HG03060 (cell line): ENCODE data around the gene OCA2.
"Not testable (repeated sequence)": the region's sequence is repeated elsewhere in the genome, so short reads cannot be mapped to it uniquely, and the experiment has no call there.

Experiments
- ATAC-seq: cut with Tn5 transposase; IDR thresholded peaks from one replicate; pipeline ENCODE4 v1.9.1; 2021; ENCODE audit warnings: low read depth, moderate number of reproducible peaks; ENCODE audit not compliant: unreplicated experiment

Gene OCA2

DNA sequence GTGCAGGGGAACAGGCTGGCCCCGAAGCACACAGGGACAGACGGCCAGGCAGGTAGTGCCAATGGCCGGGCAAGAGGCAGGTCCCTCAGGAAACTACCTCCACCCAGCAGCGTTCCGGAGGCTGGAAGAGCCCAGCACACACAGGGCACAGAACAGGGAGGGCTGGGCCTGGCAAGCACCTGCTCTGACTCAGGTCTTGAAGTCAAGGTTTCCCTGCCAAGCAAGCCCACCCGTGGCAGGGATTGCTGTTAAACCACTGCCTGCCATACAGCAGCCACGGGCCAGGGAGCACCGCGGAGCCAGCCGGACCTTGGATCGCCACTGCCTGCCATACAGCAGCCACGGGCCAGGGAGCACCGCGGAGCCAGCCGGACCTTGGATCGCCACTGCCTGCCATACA is 22.5 kb upstream of the OCA2 start:
- ATAC-seq = not testable (repeated sequence)

DNA sequence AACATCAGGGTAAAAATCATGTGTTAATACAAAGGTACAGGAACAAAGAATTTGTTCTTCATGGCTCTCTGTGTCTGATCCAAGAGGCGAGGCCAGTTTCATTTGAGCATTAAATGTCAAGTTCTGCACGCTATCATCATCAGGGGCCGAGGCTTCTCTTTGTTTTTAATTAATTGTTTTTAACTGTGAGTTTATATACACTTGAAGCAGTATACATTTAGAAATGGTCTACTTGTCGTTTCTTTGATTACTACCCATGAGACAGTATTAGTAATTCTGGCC is 21.2 kb upstream of the OCA2 start:
- ATAC-seq = no peak

DNA sequence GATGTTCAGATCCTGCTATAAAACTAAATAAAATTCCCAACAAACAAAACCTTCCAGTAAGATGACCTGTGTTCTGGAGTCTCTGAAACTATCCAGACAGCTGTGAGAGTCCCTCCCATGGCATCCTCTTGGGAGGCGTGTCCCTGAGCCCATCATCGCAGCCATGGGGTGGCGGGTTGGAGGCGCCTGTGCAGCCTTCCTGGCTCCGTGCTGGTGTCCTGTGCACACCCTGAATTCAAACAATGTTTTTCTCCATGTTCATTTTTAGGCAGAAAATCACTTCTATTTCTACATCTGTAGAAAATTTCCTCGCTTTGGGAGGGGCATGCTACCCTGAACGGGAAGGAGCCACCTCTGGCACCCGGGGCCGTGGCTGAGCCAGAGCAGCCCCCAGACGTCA is 19.4 kb upstream of the OCA2 start:
- no peak for ATAC-seq

DNA sequence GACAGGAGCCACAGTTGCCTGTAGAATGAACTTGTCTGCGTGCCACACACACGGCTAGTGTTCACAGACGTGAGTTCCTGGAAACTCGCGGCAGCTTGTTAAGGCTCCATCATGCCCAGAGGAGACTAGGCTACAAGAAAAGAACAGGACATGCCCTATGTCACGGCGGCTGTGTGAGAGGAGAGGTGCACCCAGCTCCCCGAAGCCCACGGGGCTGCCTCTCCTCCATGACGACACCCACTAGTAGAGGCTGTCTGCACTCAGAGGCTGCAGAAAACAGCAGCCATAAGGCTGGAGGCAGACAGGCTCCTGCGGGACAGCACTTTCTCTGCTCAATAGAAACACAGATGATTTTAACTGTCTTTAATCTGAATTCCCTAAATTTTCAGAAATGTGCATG is 19.0 kb upstream of the OCA2 start:
- ATAC-seq = no peak

DNA sequence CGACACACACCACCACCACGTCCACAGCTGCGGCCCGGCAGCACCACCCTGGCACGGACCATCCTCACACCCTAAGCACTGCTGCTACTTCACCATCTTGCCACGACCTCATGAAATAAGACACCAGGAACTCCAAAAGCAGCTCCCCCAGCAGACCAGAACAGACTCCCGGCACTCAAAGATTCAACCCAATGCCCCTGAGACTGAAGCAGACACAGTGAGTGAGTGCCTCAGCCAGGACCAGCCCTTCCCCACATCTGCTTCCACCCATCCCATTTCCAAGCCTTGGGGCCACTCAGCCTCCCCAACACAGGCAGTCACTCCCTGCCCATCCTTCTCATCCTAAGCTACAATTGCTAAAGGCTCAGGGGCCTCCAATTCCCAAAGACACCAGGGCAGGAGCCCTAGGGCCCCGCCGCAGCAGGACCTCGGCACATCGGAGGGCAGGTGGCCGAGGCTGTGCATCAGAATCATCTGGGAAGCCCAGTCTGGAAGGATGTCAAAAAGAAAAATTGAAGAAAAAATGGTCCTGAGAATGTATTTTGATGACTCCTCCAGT is 18.4 kb upstream of the OCA2 start:
- no peak for ATAC-seq

DNA sequence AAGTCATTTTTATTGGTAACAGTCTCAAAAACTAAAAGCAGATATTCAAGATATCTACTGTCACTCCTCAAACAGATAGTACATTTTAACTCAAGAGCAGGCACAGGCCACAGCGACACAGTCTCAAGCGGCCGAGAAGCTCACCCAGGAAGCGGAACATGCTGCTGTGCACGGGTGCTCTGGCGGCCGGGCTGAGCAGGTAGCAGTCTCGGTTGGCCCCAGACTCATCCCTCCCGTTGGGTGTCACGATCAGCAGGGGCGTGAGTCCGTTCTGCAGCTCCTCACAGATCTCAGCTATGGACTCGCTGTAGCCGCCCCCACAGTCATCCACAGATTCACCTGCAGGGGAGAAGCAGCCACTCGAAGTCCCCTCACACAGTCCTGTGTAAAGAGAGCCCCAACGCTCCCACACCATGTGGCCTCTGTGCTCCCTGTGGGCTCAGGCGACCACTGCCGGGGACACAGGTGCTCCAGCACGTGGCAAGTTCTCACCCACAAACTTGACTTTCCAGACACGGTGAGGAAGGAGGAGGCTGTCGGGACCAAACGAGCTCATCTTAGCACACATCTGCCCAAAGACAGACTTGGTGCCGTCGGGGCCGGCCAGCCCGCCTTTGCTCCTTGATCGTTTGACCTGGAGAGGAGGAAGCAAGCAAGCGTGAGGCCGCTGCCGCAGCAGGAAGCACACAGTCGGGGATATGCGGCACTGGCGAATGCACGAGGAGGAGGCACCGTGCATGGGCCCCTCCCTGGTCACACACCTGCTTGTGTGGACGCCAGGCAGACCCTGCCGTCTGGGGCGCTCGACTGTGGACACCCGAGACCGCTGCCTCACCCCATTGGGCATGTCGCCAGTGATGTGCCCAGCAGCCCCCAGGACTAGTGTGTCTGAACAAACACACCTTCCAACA is 17.7 kb upstream of the OCA2 start:
- ATAC-seq = no peak

DNA sequence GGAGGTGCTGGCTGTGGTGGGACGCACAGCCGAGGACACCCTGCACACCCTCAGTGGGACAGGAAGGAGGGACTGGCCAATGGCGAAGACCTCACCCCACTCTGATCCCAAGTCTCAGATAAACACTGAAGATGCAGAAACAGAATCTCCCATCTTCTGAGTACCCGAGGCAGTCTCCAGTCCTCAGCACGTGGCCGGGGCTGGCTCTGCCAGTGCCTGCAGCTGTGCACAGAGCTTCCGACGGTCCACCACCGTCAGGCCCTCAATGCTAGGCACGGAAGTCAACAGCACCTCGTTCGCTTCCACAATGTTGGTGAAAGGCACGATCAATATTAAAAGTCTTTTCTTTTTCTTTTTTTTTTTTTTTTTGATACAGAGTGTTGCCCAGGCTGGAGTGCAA is 16.8 kb upstream of the OCA2 start:
- ATAC-seq = no peak

DNA sequence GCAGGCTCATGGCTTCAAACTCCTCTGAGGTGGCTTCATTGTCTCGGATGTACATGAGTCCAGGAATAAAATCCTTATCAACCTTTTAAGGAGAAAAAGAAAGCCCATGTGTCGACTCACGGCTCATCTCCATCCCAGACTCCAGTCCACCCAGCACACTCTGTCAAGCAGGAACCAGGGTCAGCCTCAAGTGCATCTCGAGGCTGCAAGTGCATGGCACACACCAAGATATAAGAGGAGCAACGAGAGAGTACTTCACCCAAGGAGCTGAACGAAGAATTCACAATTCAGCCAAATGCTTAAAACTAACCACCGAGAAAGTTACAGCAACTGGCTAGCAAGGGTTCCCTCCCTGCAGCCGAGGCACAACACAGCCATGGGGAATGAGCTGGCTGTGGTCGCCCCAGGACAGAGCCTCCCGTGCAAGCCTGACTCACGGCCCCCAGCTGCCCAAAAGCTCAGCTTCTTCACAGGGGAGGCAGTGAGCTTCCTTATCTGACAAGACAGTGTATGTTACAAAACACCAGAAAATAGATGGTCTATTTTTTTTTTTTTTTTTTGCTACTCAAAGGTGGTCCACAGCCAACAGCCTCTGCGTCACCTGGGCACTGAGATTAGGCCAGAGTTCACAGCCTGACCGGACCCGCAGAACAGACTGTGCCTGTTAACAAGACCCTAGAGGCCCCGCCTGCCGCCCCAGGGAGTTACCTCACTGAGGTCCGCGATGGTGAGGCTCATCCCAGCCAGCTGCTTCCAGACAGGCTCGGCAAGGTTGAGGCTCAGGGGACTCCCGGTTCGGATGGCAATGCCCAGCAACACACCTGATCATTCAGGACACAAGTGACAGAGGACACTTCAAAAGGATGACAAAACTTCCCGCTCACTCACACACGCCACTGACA is 15.9 kb upstream of the OCA2 start:
- no peak for ATAC-seq

DNA sequence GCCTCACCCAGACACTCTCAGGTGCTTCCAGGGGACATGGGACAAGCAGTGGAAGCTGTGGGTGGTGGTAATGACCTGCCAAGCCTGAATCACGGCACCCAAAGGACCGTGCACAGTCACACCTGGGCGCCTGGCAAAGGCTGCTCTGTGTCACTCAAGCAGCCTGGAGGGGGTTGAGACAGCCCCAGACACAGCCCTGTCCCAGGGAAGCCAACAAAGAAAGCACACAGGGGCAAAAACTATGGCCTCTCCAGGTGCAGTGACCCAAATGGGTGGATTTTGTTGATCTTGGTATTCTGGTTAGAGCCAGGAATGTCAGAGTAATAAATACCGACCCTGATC is 15.0 kb upstream of the OCA2 start:
- no peak for ATAC-seq

DNA sequence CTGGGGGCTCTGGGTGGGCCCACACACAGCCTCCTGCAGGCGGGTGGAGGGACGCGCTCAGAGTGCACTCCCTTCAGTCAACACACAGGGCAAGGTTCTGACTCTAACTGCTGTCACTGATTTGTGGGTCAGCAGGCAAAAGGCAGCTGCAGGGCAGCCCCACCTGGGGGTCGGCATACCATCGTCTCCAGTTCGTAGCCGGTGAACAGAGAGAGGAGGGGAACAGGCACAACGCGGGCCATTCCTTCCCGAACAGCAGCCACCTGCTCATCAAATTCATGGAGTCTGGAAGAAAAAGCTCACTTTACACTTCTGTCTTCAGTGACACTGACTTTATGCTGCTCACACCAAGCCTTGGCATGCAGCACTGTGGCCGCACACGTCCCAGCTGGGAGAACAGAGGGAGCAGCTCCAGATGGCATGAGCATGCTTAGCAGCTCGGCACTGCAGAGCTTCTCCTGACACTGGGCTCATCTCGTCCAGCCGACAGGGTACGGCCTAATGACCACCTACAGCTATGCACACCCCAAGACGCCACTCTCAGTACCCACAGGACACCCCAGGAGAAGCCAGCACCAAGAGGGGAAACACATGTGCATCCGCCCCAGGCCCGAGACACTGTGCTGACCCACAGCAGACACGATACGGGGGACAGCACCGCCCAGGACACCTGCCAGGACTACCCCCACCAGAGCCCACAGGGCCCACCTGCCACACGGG is 14.4 kb upstream of the OCA2 start:
- no peak for ATAC-seq

DNA sequence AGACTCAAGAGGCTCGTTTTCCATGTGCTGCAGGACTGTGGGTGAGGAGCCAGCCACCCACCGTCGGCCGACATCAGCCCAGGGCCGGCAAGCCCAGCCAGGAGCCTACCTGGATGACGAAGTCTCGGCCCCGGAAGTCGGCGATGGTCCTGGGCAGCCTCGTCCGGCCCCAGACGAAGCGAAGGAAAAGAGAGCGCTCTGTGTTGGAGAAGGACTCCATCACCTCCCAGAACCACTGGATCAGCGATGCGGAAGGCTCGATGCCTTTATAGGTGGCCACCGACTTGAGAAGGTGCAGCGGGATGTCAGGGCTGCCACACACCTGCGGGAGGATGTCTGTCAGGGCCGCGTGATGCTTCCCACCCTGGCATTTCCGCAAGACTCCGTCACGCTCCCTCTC is 13.8 kb upstream of the OCA2 start:
- ATAC-seq = no peak

DNA sequence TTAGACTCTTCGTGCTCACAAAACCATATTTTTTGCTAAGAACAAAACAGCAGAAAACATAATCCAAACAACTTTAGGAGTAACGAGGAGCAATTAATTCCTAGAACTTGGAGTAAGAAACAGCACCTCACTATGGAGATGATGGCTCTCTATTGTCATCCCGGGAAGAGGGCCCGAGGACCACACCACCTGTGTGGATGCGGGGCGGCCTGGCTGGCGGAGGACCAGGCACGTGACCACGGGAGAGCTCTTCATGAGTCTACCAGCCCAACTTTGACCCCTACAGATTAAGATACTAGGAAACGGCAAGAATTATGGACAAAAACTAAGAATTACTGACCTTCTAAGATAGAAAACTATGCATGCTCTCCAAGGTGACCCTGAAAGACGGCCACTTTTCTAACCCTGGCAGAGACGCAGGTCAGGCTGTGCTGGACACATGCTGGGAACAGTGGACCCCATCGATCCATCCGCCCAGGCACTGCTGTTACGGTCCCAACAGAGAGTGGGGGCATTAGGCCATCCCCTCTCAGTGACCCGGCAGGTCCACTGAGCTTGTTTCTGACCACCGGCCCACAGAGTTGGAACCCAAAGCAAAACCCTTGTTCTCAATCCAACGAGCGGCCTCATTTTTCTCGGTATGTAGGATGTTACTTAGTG is 13.1 kb upstream of the OCA2 start:
- ATAC-seq = no peak

DNA sequence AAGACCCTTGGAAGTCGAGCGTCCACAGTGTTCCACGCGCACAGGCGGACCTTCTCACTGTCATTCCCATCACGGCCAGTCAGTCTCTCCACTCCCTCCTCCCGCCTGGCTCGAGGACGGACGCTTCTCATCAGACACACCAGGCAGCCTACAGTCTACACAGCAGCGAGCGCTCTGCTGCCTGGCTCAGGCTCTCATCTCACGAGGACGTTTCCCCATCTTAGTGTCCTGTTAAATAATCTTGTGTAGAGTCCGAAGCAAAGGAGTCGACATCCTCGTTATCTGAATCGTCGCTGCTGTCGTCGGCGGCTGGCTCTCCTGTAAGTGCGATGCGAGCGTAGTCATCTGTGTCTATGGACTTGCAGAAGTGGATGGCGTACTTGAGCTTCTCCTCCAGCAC is 12.4 kb upstream of the OCA2 start:
- ATAC-seq = no peak

DNA sequence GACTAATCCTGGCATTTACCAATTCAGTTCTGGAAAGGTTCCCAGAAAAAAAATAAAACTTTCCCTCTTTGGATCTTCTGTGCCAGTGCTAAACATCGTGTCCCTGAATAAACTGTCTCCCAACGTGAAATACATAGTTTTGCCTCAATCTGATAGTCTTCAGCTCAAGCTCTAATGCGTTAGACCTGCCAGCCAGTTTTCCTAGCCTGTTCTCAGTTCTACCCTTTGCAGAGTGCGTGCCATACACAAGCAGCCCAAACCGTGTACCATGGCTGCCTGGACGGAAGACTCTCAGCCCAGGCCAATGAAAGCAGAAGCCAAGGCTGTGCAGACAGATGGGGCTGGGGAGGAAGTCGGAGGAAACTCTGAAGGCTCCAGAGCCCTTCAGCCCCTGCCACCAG is 11.4 kb upstream of the OCA2 start:
- ATAC-seq = no peak

DNA sequence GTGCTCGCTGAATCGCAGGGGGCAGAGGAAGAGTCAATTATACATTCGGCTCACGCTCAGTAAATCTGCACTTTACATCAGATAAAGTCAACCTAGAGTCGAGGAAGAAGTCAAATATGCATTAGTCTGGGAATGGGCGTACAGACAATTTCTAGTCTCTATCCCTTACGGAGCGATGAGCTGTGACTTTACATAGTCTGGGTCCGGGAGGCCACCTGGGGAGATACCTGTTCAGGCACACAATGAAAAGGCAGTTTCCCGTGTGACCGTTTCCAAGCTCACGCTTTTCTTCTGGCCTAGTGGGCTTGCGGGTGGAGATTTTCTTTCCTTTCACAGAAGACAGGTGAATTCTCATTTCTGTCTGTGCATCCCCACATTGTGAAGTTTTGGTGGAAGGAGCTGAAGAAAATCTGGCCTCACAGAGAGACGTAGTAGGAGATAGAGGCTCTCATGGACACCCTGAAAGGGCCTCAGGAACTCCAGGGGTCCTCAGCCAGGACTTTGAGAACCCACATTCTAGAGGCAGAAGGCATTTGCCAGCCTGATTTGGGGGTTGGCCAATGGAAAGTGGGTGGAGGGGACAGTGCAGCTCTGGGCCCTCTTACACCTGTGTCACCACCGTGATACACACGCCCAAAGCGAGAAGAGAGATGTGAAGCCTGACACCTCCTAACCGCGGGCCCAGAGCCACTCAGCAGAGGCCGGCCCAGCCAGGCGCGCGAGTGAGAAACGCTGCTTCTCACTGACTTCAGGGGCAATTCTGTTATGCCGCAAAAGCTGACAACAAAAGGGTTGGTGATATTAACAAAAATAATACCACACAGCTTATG is 10.7 kb upstream of the OCA2 start:
- no peak for ATAC-seq

DNA sequence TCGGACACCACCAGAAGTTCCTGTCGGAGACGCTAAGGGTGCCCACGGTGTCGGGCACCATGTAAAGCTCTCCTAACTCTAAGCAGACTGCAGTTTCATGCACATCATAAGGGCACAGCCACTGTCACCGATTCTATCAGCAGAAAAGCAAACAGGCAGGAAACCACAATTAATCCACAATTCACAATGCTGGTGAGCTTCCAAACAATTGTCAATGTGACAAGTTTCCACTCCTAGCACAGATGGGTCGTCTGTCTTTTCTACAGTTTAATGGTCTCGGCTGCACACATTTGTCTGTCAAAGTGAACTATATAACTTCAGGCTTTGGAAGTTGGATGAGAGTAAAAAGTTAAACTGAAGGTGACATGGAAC is 8.8 kb upstream of the OCA2 start:
- no peak for ATAC-seq

DNA sequence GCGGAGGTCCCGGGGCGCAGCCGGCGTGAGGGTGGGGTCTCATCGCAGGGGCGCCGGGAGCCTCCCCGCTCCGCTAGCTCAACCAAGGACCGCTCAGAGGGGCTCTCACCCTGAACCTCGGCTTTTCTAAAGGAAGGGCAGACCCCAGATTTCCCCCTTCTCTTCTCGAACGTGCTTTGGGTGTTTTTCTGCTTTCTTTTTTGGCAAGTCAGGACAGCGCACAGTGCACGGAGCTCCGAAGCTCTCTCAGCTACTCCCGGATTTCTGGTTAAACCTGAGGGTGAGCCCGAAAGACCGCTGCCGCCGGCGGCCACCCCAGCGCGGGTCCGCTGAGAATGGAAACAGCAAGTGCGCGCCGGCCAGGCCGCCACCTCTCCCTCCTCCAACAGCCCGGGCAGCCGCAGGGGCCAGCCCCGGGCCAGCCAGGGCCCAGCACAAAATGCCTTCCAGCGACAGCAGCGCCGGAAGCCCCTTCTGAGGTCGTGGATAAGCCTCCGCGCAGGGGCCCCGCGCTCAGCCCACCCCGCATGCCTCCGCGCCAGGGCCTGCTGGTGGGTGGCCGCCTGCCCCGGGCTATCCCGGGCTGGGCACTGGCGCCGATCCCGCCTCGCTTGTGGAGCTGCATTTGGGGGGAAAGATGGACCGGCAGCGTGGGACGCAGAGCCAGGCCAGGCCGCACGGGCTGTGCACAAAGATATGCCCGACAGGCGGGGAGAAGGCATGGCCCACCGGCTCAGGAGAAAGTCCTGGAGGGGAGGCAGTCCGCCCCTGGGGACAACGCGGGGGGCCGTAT is 8.2 kb upstream of the OCA2 start:
- no peak for ATAC-seq

DNA sequence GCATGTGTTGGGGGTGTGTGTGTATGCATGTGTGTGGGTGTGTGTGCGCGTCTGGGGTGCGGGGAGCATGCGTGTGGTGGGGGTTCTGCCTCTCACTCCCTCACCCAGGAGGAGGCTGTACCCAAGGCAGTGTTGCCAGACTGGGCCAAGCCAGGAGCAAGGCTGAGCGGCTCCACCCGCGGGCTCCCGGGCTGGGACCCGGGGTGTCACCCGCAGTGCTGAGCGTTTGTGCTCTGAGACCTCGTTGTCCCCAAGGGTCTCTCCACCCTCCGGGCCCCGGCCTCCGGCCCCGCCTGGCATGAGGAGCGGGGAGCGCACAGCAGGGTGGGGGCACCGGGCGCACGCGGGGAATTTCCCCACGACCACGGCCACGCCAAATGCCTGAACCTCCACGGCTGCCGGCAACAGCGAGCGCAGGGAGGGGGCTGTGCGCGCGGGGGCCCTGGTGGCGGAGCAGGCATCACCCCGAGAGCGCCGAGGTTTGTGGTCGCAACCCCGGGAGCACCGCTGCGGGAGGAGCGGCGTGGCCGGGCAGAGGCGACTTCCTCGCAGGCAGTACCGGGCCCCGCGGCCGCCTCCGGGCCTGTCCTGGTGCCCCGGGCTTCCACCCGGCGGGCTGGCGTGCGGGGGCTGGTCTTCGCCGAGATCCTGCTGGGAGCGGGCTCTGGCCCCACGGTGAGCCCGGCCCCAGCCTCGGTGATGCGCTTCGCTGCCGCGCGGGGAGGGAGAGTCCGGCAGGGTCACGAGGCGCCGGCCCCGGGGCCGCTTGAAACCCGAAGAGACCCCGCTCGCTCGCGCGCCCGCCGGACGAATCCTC is 7.4 kb upstream of the OCA2 start:
- ATAC-seq = no peak
